CD4-positive, alpha-beta T cell treated with Interleukin-17A for 1 hour (primary cell): ENCODE results near the gene PSMB4.
"Not testable (repeated sequence)": the region's sequence is repeated elsewhere in the genome, so short reads cannot be mapped to it uniquely, and the experiment has no call there.

Experiments used
- DNase-seq: peaks from one replicate; pipeline ENCODE4 v3.0.0-alpha.2; 2020

PSMB4 gene

GRCh38 chr1:151390221-151391078 is 8.9 kb upstream of the PSMB4 start:
- not testable (repeated sequence) for DNase-seq

DNA sequence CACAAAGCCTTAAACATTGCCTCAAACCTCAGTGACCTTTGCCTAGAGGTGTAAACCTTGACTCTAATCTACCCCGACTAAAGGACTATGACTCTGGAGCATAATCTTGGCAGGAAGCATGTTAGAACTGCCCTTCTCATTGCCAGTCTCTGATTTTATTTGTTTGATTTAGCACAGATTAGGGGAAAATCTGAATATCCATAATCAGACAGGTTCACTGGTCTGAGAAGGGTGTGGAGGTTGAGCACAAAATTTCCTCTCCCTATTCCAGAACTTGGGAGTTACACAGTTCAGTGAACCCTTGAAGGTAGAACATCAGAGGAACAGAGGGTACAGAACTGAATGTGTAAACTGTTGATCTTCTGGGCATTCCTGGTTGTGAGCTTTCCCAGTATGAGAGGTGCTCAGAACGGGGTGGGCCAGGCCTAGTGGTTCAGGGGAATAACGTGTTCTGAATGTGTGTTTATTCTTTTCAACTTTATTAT is 8.3 kb upstream of the PSMB4 start:
- no peak for DNase-seq

DNA sequence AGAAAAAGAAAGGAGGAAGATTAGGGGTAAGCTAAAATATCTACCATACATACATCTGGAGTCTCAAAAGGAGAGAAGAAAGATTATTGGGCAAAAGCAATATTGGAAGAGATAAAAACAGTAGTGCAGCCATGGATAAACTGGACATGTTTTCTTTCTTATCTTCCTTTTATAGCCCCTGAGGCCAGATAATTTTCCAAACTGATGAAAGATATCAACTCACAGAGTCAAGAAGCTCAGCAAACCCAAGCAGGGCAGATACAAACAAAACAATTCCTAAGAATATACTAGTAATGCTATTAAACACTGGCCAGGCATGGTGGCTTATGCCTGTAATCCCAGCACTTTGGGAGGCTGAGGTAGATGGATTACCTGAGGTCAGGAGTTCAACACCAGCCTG is 5.8 kb upstream of the PSMB4 start:
- DNase-seq: no peak

DNA sequence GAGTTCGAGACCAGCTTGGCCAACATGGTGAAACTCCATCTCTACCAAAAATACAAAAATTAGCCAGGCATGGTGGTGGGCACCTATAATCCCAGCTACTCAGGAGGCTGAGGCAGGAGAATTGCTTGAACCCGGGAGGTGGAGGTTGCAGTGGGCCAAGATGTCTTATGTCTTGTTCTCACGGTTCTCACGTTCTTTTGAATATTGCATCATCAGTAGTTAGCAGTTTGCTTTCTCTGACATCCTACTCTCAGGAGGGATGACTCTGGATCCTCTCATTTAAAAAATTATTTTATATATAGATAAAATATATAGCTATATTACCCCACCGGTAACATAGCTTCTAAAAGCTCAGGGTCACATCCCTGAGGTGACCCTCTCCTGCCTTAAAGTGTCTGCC is 3.1 kb upstream of the PSMB4 start:
- not testable (repeated sequence) for DNase-seq

DNA sequence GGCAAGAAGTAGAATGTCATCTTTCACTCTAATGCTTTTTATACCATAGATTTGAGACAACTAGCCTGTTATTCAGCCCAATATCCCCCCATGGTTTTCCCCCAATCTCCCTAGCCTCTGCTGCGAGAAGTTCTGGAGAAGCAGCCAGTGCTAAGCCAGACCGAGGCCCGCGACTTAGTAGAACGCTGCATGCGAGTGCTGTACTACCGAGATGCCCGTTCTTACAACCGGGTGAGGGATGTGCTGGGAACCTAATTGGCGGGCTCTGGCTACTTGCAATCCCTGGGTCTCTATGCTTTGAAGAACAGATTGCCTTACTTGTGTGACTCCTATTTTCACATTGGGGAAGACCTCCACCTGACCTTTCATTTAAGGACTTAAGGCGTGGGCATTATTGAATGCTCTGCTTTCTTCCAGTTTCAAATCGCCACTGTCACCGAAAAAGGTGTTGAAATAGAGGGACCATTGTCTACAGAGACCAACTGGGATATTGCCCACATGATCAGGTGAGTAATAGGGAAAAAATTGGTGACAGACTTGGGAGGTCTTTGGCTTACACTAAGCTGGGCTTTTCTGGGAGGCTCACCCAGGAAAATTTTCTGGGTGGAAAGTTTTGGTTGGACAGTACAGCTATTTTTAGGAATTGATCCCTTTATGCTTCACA is 1.9 kb downstream of the PSMB4 start:
- DNase-seq: no peak

DNA sequence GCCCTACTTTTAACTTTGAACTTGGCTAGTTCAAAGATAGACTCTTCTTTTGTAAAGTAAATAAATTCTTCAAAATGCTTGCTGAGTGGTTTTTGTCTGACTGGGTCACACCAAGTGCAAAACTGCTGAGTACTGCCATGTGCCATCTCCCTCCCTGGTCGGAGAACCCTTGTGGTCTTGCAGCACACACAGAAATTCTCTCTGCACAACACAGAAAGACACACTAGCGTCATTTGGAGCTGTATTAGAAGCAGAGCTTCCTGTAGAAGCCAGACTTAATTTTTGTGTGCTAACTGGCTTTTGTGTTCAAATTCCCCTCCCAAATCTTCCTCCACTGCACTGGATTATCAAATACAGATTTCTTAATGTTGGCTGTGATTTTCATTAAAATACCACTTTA is 2.5 kb downstream of the PSMB4 start:
- DNase-seq: no peak

DNA sequence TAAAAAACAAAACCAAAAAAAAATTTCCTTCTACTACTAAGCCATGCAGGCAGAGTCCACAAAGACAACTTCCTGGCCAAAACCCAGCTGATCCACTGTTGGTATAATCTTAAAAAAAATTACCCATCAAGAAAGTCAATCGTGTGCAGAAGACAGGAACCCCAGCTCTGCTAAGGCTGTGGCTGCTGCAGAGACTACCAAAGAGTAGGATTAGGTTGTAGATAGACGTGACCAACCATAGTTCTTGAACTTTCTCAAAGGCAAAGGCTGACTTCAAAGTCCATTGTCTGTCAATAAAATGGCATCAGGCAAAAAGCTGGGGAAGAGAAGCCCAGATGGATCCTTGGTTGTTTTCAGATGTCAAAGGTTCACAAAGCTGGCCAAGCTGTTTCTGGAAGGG is 3.4 kb downstream of the PSMB4 start:
- DNase-seq: no peak

- DNase-seq: no peak
Measured at GRCh38 chr1:151403612-151404011, 4.2 kb downstream of the PSMB4 start.

- DNase-seq: no peak
Measured at GRCh38 chr1:151405187-151405951, 6.0 kb downstream of the PSMB4 start.

DNA sequence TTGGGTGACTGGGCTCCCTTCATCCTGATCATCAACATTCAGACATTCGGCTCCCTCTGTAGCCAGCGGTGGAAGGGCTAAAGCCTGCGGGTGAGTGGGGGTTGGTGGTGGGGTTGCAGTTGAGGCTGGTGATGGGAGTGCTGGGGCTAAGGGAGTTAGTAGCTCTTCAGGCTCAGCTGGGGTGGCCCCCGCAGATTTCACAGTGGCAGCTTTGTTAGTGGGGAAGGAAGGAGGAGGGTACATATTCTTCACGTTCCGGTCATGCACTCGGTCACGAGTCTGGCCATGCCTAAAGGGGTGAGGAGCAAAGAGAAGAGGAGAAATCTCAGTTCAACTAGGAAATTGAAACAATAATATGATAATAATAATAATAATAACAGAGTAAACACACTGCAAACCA is 6.8 kb downstream of the PSMB4 start:
- no peak for DNase-seq

DNA sequence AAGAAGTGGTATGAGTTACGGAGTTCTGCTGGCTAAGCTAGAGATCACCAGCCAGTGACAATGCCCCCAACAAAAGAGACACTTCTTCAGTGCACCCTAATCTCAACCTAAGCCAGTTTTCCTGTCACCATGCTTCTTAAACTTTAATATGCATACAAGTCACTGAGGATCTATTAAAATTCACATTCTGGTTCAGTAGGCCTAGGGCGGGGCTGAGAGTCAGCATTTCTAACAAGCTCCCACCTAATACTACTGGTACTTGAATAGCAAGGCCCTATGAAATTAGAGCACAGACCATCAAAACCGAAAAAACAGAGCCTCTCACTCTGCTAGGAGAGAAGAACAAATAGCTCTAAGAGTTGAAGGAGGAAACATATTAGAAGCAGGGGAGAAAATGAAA is 7.9 kb downstream of the PSMB4 start:
- DNase-seq: no peak

DNA sequence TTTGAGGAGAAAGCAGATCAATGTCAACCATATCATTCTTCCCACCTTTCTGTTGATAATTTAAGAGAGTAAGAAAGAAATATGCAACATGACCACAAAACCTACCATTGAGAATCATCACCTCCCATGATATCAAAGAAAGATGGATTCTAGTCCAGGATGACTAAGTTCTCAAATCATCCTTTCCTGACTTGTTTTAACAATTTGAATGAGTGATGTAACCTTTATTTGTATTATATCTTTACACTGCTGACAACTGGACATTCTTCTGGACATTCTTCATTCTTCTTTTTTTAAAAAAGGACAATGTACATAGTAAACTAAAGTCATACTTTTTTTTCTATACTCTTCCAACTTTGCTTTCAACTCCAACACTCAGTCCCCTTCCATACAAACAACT is 9.5 kb downstream of the PSMB4 start:
- DNase-seq: no peak

- DNase-seq: no peak
Measured at GRCh38 chr1:151411884-151412283, 12.5 kb downstream of the PSMB4 start.

GRCh38 chr1:151416231-151416630 is 16.9 kb downstream of the PSMB4 start:
- DNase-seq: no peak

DNA sequence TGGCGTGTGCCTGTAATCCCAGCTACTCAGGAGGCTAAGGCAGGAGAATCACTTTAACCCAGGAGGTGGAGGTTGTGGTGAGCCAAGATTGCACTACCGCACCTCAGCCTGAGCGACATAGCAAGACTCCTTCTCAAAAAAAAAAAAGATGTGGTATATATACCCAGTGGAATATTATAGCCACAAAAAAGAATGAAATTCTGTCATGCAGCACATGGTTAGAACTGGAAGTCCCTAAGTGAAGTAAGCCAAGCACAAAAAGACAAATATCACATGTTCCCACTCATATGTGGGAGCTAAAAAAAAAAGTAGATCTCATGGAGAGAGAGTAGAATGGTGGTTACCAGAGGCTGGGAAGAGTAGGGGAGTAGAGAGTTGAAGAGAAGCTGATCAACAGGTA is 18.7 kb downstream of the PSMB4 start:
- no peak for DNase-seq

GRCh38 chr1:151419819-151420218 is 20.4 kb downstream of the PSMB4 start:
- DNase-seq: no peak

GRCh38 chr1:151425103-151425502 is 25.7 kb downstream of the PSMB4 start:
- DNase-seq: no peak

DNA sequence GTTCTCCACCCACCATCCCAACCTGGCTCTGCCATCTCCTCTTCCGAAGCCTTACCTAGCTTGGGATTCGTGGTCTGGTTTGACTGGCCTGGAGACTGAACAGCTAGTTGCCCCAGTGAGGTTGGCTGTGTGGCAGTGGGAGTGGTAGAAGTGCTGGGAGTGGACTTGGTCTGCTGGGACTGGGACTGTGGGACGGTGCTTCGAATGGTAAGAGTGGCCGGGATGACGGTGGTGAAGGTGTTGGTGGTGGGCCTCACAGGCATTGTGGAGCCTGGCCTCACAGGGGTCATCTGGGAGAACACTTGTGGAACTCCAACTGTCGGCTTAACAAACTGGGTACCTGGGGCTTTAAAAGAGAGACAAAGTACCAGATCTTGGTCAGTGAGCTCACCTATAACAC is 28.7 kb downstream of the PSMB4 start:
- DNase-seq: no peak

- DNase-seq: not testable (repeated sequence)
Measured at GRCh38 chr1:151433827-151434226, 34.5 kb downstream of the PSMB4 start.

DNA sequence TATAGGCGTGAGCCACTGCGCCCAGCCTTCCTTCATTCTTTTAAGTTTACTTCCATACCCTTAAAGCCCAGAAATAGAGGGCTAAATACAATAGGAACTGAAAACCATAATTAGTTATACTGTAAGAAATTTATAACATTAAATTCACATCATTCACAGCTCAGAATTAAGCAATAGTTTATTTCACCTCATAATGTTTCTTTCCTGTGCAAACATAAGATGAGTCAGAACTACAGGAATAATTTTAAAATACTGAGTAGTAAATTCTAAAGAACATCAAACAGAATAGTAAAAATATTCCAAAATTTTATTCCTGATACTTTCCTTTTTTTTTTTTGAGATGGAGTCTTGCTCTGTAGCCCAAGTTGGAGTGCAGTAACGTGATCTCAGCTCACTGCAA is 35.8 kb downstream of the PSMB4 start:
- no peak for DNase-seq

DNA sequence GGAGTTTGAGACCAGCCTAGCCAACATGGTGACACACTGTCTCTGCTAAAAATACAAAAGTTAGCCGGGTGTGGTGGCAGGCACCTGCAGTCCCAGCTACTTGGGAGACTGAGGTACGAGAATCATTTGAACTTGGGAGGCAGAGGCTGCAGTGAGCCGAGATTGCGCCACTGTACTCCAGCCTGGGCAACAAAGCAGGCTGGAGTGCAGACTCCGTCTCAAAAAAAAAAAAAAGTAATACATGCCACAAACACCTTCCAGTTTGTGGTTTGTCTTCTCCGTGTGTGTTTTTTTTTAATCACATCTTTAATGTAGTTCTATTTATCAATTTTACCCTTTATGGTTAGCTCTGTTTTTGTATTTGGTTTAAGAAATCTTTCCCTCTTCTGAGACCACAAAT is 37.6 kb downstream of the PSMB4 start:
- DNase-seq: no peak

DNA sequence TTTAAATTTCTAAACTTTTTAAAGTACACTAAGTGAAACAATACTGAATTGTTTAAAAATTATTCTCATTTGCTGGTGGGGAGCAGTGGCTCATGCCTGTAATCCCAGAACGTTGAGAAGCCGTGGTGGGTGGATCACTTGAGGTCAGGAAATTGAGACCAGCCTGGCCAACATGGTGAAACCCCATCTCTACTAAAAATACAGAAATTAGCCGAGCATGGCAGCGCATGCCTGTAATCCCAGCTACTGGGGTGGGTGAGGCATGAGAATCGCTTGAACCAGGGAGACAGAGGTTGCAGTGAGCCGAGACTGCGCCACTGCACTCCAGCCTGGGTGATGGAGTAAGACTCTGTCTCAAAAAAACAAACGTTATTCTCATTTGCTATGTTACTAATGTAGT is 38.0 kb downstream of the PSMB4 start:
- DNase-seq: not testable (repeated sequence)
